Stimulated activated CD4-positive, alpha-beta T cell treated with anti-CD3 and anti-CD28 coated beads, Interleukin-1b, Interleukin-23, amount 100 ng/mL, for 24 hours (primary cell): Measurements from ENCODE around the gene TLR9.

Experiments
- DNase-seq, 4 experiments: peaks; one replicate each; pipeline ENCODE4 v3.0.0-alpha.2; 2020; ENCODE audit warnings: low read depth in 4 of 4, low spot score in 1 of 4

Gene TLR9

DNA sequence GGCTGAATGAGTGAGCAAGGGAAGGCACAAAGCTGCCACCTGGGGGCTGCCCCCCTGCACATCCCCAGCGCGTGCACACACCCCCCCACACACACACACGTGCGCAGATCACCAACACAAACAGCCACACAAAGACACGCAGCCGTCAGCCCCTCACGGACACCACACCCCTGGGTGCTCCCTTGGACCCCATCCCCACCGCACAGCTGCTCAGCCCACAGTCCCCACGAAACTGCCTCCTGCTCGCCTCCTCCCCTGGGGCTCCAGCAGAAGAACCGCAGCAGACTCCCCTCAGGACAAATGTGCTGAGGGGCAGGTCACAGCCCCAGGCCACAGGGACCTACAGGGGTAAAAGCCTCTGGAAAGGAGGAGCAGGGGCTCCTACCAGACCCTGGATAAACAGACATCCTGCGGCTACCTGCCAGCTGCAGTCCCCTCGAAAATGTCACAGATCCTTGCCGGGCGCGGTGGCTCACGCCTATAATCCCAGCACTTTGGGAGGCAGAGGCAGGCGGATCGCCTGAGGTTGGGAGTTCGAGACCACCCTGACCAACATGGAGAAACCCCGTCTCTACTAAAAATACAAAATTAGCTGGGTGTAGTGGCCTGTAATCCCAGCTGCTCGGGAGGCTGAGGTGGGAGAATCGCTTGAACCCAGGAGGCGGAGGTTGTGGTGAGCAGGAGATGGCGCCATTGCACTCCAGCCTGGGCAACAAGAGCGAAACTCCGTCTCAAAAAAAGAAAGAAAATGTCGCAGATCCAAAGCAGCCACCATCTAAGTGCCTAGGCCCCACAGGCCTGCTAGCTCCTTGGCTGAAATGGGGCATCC lies 7.0 kb upstream of the TLR9 start:
- no peak for DNase-seq

DNA sequence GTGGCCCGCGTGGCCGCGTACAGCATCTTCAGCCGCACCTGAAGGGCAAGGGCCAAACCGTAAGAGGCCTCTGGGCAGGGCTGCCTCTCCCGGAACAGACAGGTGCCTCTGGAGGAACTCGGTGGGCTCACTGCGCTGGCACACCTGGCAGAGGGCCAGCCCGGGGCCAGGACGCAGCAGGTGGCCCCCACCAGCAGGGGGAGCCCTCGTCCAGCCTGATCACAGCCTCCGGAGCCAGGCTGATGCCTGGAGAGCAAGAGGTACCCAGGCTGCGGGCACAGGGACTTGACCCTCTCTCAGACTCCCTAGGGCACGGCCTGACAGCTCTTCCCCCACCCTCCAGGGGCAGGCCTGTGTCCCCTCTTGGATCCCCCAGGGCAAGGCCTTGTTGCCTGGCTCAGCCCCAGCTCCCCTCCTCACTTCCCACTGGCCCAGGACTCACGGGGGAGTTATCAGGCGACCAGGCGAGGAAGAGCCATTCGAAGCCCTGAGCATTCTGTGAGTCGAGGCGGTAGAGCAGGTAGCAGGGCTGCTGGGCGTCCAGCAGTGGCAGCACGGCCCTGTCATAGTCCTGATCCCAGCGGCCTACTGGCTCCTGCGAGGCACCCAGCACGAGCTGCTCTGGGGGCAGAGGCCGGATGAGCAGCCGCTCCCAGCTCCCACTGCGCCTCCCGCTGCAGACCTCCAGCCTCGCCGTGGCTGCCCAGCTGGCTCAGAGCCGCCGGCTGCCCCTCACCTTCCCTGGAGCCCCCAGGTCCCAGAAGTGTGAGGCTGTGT lies 6.2 kb upstream of the TLR9 start:
- DNase-seq, result peak; percentile 83 to 95 (median 88)

- DNase-seq, result no peak
Observed at GRCh38 chr3:52230889-52231499, 5.5 kb upstream of the TLR9 start.

DNA sequence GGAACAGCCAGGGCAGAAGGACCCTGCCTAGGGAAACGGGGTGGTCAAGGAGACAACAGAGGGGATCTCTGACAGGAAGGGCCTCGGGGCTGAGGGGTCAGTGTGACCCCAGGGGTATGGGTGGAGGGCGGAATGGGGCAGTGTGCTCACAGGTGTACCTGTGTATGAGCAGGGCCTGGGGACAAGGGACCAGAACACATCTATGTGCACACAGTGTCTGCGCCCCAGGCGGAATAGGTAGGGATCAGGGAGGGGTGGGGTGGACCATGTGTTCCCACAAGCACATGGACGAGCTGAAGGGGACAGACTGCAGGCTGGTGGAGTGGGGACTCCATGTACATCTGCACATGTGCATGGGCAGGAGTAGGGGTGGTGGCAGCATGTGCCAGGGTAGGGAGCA lies 5.0 kb upstream of the TLR9 start:
- DNase-seq, result no peak

DNA sequence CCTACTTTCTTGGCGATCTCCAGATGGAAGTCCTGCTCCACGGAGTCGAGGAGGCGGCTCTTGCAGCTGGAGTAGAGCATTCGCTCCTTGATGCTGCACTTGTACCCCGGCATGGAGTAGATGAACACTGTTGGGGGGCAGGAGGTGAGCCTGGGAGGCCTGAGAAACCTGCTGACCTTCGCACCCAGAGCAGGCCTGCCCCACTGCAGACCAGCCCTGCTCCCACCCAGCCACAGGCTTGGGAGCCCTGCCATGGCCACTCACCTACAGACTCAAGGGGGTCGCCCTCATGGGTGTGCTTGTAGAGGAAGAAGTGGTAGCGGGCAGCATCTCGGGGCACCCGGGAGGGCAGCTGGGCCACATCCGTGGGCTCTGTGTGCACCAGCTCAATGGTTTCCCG lies 4.2 kb upstream of the TLR9 start:
- no peak for DNase-seq

- DNase-seq, result no peak
Observed at GRCh38 chr3:52228751-52229291, 3.4 kb upstream of the TLR9 start.

- DNase-seq, result no peak
Observed at GRCh38 chr3:52228266-52228665, 2.8 kb upstream of the TLR9 start.

- no peak for DNase-seq
Observed at GRCh38 chr3:52227766-52228165, 2.3 kb upstream of the TLR9 start.

DNA sequence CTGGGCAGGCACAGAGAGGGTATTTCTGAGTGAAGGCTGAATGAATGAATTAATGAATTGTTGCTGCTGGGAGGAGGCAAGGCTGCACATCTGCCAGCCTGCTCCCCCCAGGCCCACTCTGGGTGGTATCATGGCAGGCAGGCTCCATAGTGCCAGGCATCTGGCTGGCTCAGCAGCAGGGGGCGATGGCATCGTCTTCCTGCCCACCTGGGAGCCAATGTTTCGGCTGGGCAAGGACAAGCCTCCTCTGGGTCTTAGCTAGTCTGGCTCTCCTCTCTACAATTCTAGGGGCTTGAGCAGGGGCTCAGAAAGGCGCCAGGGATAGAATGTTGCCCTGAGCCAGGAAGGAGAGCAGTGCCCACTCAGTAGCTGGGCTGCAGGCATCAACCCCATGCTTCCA lies 1.7 kb upstream of the TLR9 start:
- DNase-seq, result no peak

- DNase-seq, result no peak
Observed at GRCh38 chr3:52226229-52226817, 878 bp upstream of the TLR9 start.

- DNase-seq, result no peak
Observed at GRCh38 chr3:52223449-52224408, 1.7 kb downstream of the TLR9 start.

DNA sequence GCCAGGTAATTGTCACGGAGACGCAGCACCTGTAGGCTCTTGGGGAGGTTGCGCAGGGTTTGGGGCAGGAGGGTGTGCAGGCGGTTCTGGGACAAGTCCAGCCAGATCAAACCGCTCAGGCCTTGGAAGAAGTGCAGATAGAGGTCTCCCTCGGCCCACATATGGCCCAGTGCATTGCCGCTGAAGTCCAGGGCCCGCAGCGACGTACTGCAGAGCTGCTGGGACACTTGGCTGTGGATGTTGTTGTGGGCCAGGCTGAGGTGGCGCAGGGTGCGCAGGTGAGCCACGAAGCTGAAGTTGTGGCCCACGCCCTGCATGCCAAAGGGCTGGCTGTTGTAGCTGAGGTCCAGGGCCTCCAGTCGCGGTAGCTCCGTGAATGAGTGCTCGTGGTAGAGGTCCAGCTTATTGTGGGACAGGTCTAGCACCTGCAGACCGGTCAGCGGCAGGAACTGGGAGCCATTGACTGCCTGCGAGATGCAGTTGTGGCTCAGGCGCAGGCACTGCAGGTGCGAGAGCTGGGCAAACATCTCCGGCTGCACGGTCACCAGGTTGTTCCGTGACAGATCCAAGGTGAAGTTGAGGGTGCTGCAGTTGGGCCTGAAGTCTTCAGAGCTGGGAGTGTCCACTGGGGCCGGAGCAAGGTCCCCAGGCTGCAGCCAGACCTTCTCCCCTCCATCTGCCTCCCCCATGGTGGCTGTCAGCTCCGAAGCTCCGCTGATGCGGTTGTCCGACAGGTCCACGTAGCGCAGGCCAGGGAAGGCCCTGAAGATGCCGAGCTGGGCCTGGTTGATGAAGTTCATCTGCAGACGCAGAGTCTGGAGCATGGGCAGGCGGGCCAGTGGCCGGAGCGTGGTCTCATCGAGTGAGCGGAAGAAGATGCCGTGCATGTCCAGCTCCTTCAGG lies 2.9 kb downstream of the TLR9 start:
- no peak for DNase-seq

- no peak for DNase-seq
Observed at GRCh38 chr3:52221563-52222318, 3.7 kb downstream of the TLR9 start.

DNA sequence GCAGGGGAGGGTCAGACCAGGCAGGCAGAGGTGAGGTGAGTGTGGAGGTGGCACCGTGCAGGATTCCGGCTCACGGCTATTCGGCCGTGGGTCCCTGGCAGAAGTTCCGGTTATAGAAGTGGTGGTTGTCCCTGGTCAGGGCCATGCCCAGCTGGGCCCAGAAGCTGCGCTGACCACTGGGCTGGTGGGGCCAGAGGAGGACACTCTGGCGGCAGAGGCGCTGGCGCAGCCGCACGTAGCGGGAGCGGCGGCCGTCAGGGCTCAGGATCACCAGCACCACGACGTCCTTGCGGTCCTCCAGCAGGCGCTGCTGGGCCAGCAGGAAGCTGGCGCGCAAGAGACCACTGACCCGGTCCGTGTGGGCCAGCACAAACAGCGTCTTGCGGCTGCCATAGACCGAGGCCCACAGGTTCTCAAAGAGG lies 4.3 kb downstream of the TLR9 start:
- DNase-seq, result no peak

- peak; percentile 83 to 86 (median 86) for DNase-seq
Observed at GRCh38 chr3:52220380-52221026, 4.9 kb downstream of the TLR9 start.

DNA sequence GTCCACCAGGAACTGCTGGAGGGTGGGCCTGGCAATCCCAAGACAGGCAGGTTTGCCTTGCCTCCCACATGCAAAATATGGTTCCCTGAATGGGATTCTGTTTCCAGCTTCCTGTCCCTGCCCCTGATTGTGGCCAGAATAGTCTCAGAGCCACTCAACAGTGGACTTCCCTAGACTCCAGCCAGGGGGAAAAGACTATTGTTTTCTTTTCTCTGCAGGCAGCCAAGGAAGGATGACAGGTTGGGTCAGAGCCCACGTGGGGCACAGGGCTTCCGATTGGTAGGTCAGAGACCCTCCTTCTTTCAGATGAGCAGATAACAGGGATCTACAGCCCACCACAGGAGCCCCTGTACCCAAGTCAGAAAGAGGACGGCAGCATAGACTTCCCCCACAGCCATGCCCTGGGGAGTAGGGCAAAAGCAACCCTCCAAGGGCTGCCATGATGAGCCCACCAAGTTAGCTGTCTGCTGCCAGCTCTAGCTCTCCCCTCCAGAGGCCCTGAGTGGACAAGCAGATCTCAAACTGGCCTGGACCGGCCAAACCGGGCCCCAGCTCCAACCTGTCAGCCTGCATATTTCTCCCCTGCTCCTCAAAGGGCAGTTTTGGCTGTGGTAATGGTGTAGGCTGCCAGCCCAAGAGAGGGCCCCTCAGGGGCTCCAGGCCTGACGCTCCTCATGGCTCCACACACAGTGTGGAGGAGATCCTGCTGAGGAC lies 6.4 kb downstream of the TLR9 start:
- DNase-seq, result no peak

DNA sequence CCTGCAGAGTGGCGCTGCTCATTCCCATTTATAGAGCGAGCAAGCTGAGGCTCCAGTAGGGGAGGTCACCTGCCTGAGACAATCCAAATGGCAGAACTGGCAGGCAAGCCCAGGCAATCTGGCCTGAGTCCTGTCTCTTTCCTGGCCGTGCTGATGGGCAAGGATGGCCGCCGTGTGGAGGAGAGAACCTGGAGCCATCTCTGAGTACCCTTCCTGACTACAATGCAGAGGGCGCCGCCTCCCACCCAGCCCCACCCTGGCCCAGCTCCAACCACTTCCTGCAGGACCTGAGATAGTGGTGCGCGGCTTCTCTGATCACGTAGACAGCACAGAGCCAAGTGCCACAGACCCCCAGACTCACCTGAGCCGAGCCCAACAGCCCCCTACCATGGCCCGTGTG lies 7.0 kb downstream of the TLR9 start:
- no peak for DNase-seq
